Transverse colon (tissue), 4 donors: ENCODE measurements around the gene TNFRSF11A. TPM values are rescaled to one million over a fixed set of nuclear protein-coding genes. Genes with fewer than 3 reads are reported as not detected.
A peak's percentile ranks its signal among the peaks of the same experiment; 100 is the strongest.

ENCODE experiments used
- DNase-seq: peaks from one replicate; pipeline ENCODE4 v3.0.0-alpha.2; 2019
- H3K27ac ChIP-seq, 4 donors: fragments of 200-600 bp; sonication (generic); 2 replicates each; pipeline ENCODE4 v1.5.1; 2016 to 2018; ENCODE audit warnings: inconsistent platforms in 4 of 4
- H3K27me3 ChIP-seq: fragments of 200-600 bp; sonication (generic); 2 replicates; pipeline ENCODE4 v1.5.1; 2017; ENCODE audit warnings: inconsistent platforms
- H3K36me3 ChIP-seq, 4 donors: fragments of 200-600 bp; sonication (generic); 2 replicates each; pipeline ENCODE4 v1.5.1; 2017 to 2019; ENCODE audit warnings: inconsistent platforms in 4 of 4
- H3K4me1 ChIP-seq, 4 donors: fragments of 200-600 bp; sonication (generic); 2 replicates each; pipeline ENCODE4 v1.5.1; 2017 to 2020; ENCODE audit warnings: inconsistent platforms in 4 of 4
- H3K4me3 ChIP-seq, 4 donors: fragments of 200-600 bp; sonication (generic); 1 replicate in 1 of 4; 2 replicates in 3 of 4; pipeline versions ENCODE4 v1.5.1 to v1.6.1; 2017 to 2019; ENCODE audit warnings: inconsistent platforms in 4 of 4
- H3K9me3 ChIP-seq, 2 donors: fragments of 200-600 bp; sonication (generic); 2 replicates each; pipeline ENCODE4 v1.5.1; 2017 to 2019; ENCODE audit warnings: inconsistent platforms in 2 of 2
- EP300 ChIP-seq: sonication (generic); formaldehyde crosslinking; IDR thresholded peaks from one replicate; pipeline ENCODE4 v1.6.1; 2017; ENCODE audit warnings: antibody characterized with exemption, low read depth
- POLR2A ChIP-seq: fragments of 450-650 bp; IDR thresholded peaks from one replicate; pipeline ENCODE4 v1.6.1; 2016; ENCODE audit warnings: antibody characterized with exemption, mild to moderate bottlenecking, moderate library complexity
- POLR2AphosphoS5 ChIP-seq, 3 donors: sonication (generic); formaldehyde crosslinking; IDR thresholded peaks; one replicate each; pipeline ENCODE4 v1.6.1; 2016; ENCODE audit warnings: antibody characterized with exemption in 3 of 3
- WGBS, 2 donors: methylation state at CpG; one replicate each; pipeline ENCODE4 v1.1.5; 2018; ENCODE audit warnings: low coverage in 1 of 2; 5-methylcytosine and 5-hydroxymethylcytosine counted together
- in situ Hi-C, 4 donors: fragments of 200-750 bp; cut with MboI; loops; one replicate each; pipeline versions ENCODE4 v1.15.0 to v1.15.1; 2017; ENCODE audit warnings: low sequenced_read_pairs in 3 of 4, low pct_ligation_motif_present in 1 of 4, low pct_unique_long_range_greater_than_20kb in 1 of 4
- intact Hi-C: fragments of 100-400 bp; cut with DNase I; formaldehyde crosslinking; loops from one replicate; pipeline ENCODE4 v1.15.1; 2023; ENCODE audit warnings: low total_unique reads
- total RNA-seq, 4 donors: library from RNA; depleted of rRNA; stranded (reverse); fragments of >200 nt; gene quantifications; one replicate each; pipeline ENCODE4 v1.1.0, GENCODE V29; 2016
- TF ChIP-seq, protein P1 (sequence below), 5 experiments: fragments of 200-600 bp in 3 of 5; fragments of 450-650 bp in 2 of 5; sonication (generic) in 3 of 5; IDR thresholded peaks; 1 replicate in 2 of 5; 2 replicates in 3 of 5; pipeline ENCODE4 v1.5.1; 2016 to 2017; ENCODE audit warnings: antibody characterized with exemption in 5 of 5, inconsistent platforms in 3 of 5, mild to moderate bottlenecking in 2 of 5, moderate library complexity in 1 of 5

Gene TNFRSF11A
- total RNA-seq, 4 donors from 2014 or later = 23.9 to 59.9 (median 31.6) TPM

DNA sequence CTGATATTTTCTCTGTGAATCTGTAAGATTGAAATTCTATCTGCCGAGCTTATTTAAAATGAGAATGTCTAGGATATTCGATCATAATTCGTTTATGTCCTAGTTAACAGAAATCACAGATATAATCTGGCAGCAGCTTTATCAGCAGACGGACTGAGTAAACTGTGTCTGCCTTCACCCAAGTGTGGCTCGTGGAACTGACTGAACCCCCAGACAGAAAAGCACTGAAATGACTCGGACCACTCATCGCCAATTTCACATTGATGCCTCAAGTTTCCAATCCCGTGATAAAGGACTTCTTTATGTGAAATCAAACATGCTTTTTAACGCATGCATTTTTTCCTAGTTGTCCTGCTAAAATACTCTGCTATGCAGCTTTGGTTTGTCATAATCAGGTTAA lies 15.9 kb downstream of the TNFRSF11A start:
- no peak for TF ChIP-seq POLR2A
- TF ChIP-seq, protein P1, sequence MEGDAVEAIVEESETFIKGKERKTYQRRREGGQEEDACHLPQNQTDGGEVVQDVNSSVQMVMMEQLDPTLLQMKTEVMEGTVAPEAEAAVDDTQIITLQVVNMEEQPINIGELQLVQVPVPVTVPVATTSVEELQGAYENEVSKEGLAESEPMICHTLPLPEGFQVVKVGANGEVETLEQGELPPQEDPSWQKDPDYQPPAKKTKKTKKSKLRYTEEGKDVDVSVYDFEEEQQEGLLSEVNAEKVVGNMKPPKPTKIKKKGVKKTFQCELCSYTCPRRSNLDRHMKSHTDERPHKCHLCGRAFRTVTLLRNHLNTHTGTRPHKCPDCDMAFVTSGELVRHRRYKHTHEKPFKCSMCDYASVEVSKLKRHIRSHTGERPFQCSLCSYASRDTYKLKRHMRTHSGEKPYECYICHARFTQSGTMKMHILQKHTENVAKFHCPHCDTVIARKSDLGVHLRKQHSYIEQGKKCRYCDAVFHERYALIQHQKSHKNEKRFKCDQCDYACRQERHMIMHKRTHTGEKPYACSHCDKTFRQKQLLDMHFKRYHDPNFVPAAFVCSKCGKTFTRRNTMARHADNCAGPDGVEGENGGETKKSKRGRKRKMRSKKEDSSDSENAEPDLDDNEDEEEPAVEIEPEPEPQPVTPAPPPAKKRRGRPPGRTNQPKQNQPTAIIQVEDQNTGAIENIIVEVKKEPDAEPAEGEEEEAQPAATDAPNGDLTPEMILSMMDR (IDR thresholded peaks at IDR 0.05) = no peak
- no peak for TF ChIP-seq POLR2AphosphoS5 (IDR thresholded peaks at IDR 0.05)
- no peak for TF ChIP-seq EP300
- no peak for DNase-seq
- Histone ChIP-seq H3K36me3 (no peaks in the 10 kb centered on the region), H3K4me1 (peaks cover 0 to 32% (median 7%) of the 10 kb centered on the region in 4 donors), H3K27ac (no peak overlapping the region), H3K9me3 (no peaks in the 10 kb centered on the region), H3K27me3 (no peaks in the 10 kb centered on the region), H3K4me3 (no peak overlapping the region)
- in situ Hi-C loops = no loop called here
- intact Hi-C loops = no loop called here
- WGBS, 2 donors = 61 to 76% methylated on average over 5 to 9 of the region's 9 CpGs

DNA sequence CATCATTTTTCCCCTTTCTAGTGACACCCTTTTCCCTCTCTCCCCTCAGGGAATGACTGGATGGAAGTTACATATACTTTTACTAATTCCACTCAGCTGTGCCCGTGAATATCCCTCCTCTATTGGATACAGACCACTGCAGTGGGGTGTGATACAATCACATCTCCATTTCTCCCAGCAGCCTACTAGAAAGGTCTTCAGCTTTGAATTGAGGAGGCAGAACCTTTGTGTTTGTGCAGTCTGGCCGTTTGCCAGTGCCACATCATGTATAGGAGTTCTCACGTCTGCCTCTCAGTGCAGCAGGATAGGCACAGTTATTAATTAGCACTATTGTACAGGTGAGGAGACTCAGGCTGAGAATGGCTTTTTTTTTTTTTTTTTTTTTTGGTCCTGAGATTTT lies 16.4 kb downstream of the TNFRSF11A start:
- Histone ChIP-seq H3K9me3 (no peaks in the 10 kb centered on the region), H3K4me3 (no peak overlapping the region), H3K27ac (no peak overlapping the region), H3K27me3 (no peaks in the 10 kb centered on the region), H3K36me3 (no peaks in the 10 kb centered on the region), H3K4me1 (peaks cover 0 to 32% (median 9%) of the 10 kb centered on the region in 4 donors)
- intact Hi-C loops = no loop called here
- no peak for TF ChIP-seq POLR2AphosphoS5 (IDR thresholded peaks at IDR 0.05)
- TF ChIP-seq EP300 = no peak
- TF ChIP-seq, protein P1 (IDR thresholded peaks at IDR 0.05) = no peak
- TF ChIP-seq POLR2A = no peak
- no peak for DNase-seq
- WGBS, 2 donors = 57 to 86% methylated on average over 1 to 3 of the region's 3 CpGs
- in situ Hi-C loops = no loop called here

DNA sequence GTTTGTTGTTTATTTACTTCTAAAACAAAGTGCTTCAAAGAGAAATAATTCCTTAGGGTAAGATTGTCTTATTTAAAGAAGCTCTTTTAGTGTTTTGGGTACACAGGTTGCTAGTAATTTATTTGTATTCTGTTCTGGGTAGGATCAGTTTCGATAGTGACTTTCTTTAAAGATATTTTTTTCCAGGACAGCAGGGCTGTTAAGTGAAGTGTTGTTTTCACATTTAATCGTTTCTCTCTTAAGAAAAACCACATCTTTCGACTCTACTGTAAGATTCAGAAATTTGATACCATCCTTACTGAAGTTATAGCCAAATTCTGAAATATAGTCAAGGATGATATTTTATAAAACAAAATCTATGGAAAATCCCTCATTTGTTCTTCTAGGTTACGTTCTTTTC lies 17.8 kb downstream of the TNFRSF11A start:
- Histone ChIP-seq H3K36me3 (no peaks in the 10 kb centered on the region), H3K27me3 (no peaks in the 10 kb centered on the region), H3K9me3 (no peaks in the 10 kb centered on the region), H3K4me1 (peaks cover 0 to 40% (median 16%) of the 10 kb centered on the region in 4 donors), H3K4me3 (no peak overlapping the region), H3K27ac (no peak overlapping the region)
- no peak for TF ChIP-seq POLR2A
- in situ Hi-C loops (no loop called here), intact Hi-C loops (no loop called here)
- 79 to 84% methylated on average over 4 of the region's 4 CpGs for WGBS, 2 donors
- DNase-seq = no peak

DNA sequence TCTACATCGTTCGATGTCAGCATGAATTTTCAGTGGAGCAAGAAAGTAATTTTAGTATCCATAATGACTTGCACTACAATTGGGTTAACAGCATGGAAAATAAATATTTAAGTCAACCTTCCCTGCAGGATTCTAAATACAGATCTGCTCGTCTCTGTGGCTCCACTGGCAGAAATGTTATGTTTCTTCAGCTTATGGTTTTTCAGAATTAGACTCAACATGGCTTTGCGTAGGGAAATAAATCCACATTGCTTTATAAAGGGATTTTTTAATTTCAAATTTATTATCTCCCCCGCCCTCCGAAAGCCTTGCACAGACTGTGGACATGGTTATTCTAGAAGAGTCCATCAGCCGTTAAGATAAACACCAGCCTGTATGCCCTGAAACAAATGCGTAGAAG lies 18.2 kb downstream of the TNFRSF11A start:
- Histone ChIP-seq H3K4me3 (no peak overlapping the region), H3K9me3 (no peaks in the 10 kb centered on the region), H3K27ac (no peak overlapping the region), H3K4me1 (peaks cover 0 to 38% (median 16%) of the 10 kb centered on the region in 4 donors), H3K27me3 (no peaks in the 10 kb centered on the region), H3K36me3 (no peaks in the 10 kb centered on the region)
- intact Hi-C loops = no loop called here
- no peak for TF ChIP-seq EP300
- TF ChIP-seq POLR2AphosphoS5 (IDR thresholded peaks at IDR 0.05) = no peak
- TF ChIP-seq POLR2A = no peak
- TF ChIP-seq, protein P1 (IDR thresholded peaks at IDR 0.05) = no peak
- in situ Hi-C loops = no loop called here
- WGBS, 2 donors = 86 to 89% methylated on average over 8 of the region's 8 CpGs
- DNase-seq = no peak

DNA sequence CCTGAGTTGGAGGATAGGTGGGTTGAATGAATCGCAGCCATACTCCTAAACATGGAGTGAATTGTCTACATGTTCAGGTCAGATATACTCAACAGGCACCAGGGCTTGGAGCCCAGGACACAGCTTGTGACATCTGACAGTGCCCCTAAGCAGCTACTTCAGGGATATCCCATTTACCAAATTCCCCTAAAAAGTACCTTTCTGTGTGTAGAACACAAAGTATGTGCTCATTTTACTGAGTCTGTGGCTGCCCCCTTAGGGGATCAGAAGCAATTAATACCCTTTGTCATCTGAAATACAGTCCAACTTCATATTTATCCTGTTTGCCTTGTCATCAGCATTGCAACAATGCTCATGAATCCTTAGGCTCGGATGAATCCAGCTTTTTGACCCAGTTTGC lies 20.8 kb downstream of the TNFRSF11A start:
- Histone ChIP-seq H3K27ac (peak overlapping the region in 1 of 4 donors; percentile 37), H3K4me1 (peaks cover 0 to 19% (median 11%) of the 10 kb centered on the region in 4 donors), H3K36me3 (no peaks in the 10 kb centered on the region), H3K9me3 (no peaks in the 10 kb centered on the region), H3K27me3 (no peaks in the 10 kb centered on the region), H3K4me3 (no peak overlapping the region)
- in situ Hi-C loops (no loop called here), intact Hi-C loops (no loop called here)
- DNase-seq = no peak
- 78 to 80% methylated on average over 2 of the region's 2 CpGs for WGBS, 2 donors
- TF ChIP-seq POLR2A (no peak), EP300 (no peak), POLR2AphosphoS5 (IDR thresholded peaks at IDR 0.05) (no peak)
- TF ChIP-seq, protein P1 (IDR thresholded peaks at IDR 0.05) = no peak
